Measurements from ENCODE around the gene POLR3C.

POLR3C gene

DNA sequence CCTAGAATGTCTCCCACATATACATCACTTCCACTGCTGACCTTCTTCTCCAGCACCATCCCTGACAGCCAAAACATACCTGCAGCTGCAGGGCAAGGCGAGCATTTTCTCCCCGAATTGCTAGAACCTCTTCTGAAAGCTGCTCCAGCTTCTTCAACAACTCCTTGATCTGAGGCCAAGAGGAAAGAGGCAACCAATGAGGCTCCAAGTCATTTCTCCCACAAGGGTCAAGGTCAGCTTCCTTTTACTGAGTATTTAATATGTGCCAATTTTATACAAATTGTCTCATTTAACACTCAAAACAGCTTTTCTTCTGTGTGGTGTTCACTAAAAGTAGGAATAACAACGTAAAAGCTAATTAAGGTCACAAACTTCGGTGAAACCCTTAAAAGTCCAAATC is 44.2 kb downstream of the POLR3C start:
- in situ Hi-C loops (cut with MboI; ENCODE audit: low sequenced_read_pairs), result no loop called here

DNA sequence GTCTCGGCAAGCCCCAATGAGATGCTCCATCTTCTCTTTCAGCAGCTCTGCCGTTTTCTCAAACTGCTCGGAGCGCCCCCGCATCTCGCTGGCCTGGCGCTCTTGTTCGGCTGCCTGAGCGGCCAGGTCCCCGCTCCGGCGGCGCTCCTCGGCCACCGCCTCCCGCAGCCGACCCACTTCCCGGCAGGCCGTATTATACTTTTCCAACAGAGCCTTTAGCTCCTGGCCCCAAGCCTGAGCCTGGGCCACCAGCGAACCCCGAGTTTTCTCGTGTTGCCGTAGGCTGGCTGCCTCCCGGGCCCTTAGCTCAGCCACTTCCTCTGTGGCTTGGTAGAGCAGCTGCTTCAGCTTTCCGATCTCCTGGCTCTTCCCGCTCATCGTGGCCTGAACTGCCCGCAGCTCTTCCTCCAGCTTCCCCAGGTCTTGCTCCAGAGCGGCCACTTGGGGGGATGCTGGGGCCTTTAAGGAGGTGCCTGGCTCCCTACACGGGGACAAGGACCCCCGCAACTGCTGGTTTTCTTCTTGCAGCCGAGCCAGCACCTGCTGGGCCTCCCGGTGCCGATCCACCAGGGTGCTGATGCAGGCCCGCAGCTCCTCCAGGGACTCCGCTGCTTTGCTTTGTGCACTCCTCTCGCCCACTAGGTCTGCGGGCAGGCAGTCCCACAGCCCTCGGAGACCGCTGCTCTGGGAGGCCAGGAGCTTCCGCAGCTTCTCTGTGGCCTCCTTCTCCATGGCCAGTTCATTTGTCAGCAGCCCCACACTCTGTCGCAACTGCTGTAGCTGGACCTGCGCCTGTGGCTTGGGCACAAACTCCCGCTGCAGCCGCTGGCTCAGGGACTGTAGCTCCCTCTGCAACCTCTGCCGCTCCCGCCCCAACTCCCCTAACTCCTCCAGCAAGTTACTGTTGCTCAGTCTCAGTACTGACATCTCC is 48.3 kb downstream of the POLR3C start:
- in situ Hi-C loops (cut with MboI; ENCODE audit: low sequenced_read_pairs), result no loop called here

DNA sequence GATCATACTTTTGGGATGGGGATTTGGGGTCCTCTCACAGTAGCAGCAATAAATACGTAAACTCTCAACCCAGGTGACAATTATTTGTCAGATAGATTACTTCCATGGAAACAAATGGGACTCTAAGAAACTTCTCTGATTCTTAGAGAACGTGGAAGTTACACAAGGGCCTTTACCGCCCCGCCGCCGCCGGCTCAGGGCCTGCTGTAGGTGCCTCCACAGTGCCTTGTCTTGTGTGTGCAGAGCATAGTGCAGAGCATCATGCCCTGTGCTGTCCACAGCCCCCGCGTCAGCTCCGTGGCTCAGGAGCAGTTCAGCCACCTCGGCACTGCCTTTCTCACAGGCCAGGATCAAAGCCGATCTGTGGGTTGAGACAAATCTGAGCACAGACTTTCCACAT is 50.6 kb downstream of the POLR3C start:
- in situ Hi-C loops (cut with MboI; ENCODE audit: low sequenced_read_pairs), result no loop called here

DNA sequence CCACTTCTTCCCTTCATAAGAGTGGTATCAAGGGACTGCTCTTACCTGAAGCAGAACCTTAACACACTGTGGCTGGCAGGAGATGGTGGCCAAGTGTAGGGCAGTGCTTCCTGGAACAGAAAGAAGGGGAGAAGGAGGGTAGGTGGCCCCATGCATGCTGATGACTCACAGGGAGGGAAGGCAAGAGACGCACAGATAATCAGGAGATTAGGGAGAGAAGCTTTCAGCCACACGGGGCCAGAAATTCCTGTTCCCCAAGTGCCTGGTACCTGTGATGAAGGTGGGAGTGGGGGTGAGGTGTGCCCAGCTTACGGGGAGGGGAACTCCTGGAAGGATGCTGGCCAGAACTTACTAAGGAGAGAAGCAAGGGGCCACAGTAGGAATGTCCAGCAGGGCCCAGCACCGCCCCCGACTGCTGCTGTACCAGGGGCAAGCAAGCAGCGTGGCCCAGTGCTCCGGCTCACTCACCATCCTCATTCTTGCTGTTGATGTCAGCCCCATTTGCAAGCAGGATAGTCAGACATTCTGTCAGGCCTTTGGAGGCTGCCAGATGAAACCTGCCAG is 54.0 kb downstream of the POLR3C start:
- in situ Hi-C loops (cut with MboI; ENCODE audit: low sequenced_read_pairs), result no loop called here

DNA sequence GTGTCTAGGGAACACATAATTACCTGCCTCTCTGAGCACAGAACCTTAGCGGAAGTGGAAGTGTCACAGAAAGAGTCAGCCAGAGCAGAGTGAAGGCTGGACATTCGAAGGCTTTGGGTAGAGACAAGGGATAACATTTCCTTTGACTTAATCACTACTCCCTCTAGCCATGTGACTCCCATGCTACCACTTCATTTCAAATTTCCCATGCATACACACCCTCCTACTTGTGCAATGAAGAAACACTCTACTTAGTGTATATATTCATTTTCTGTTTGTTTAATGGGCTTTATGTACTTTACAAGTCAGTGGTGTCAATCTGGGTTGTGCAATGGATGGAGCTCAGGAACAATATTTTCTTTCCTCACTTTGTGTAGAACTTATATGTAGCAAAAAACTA is 54.7 kb downstream of the POLR3C start:
- in situ Hi-C loops (cut with MboI; ENCODE audit: low sequenced_read_pairs), result no loop called here

DNA sequence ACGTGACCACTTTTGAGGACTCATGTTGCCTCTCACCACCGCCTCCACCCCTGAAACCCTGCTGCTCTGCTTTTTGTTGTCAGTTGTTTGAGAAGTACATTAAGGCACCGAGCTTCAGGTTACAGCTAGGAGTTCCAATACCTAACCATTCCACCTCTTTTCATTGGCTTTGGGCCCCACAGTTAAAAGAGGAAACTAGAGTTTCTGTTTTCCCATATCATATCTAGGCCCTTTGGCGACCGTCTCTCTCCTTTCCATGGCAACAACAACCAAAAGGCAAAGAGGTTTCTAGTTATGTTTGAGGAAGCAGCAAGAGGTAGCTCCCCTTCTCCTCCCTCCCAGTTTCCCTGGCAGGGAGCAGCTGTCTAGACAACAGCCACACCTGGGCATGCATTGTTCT is 55.8 kb downstream of the POLR3C start:
- in situ Hi-C loops (cut with MboI; ENCODE audit: low sequenced_read_pairs), result no loop called here

DNA sequence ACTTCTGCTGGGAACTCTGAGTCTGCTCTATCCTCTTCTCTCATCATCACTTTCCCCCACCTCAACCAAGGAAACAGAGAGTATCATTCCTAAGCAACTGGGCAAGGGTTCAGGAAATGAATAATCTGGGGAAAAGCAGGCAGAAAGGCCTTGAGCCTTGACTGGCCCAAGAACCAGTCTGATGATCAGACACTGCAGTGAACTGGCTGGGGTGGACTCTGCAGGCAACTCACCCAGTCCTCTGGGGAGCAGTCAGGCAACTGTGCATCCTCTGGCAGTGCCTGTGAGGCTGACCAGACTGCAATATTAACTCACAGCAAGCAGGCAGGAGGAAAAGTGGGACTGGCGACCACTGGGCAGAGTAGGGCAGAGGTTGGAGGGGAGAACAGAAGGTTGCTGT is 60.7 kb downstream of the POLR3C start:
- in situ Hi-C loops (cut with MboI; ENCODE audit: low sequenced_read_pairs), result no loop called here

DNA sequence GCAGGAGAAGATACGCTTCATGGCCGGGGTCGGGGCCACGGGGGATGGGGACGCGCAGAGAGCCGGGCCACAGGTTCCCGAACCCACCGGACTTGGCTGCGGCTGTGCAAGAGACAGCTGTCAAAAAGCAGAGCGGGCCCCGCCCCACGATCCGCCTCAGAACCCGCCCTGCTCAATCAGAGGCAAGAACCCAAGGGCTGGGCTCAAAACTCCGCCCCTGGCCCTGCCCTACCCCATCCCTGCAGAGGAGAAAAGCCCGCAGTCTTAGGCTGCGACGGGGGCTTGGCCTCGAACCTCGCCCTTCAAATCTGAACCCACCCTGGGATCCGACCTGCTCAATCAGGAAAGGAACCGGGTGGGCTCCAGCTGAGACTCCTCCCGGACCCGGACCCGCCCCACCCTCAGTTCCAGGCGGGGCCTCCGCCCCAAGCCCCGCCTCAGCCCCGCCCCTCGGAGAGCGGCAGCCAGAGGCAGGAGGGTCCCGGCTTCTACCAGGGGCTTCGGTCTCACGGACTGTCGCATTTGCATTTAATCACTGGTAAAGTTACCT is 61.8 kb downstream of the POLR3C start, which contains the start of gene ANKRD35:
ANKRD35 (minus strand) TSS at position 129 of the 550 bp plus-strand sequence; CDS start at position 21, 108 bp downstream.
- in situ Hi-C loops (cut with MboI; ENCODE audit: low sequenced_read_pairs), result no loop called here

DNA sequence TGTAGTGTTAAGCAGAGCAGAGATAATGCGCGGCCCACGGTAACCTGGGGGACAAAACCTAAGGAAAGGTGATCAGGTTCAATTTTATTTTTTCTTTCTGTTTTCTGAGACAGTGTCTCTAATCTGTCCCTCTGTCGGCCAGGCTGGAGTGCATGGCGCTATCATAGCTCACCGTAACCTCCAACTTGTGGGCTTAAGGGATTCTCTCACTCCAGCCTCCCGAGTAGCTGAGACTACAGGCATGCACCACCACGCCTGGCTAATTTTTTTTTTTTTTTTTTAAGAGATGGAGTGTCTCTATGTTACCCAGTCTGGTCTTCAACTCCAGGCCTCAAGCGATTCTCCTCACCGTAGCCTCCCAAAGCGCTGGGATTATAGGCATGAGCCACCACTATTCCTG is 62.4 kb downstream of the POLR3C start:
- in situ Hi-C loops (cut with MboI; ENCODE audit: low sequenced_read_pairs), result no loop called here

DNA sequence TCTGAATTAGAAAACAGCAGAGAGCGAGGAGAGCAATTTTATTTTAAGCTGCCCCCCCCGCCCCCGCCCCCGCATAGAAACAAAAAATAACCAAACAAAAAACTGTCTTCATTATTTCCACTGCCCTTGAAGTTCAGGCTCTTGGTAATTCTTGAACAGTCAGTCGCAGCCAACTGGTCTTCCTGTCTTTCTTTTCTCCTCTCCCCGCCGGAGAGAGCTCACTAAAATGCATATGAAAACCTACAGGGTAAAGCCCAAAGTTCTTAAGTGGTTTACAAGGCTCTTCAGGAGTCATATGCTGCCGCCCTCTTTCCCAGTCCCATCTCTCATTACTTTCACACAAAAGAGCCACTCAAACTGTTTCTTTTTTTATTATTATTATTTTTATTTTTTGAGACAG is 62.8 kb downstream of the POLR3C start:
- in situ Hi-C loops (cut with MboI; ENCODE audit: low sequenced_read_pairs), result no loop called here

DNA sequence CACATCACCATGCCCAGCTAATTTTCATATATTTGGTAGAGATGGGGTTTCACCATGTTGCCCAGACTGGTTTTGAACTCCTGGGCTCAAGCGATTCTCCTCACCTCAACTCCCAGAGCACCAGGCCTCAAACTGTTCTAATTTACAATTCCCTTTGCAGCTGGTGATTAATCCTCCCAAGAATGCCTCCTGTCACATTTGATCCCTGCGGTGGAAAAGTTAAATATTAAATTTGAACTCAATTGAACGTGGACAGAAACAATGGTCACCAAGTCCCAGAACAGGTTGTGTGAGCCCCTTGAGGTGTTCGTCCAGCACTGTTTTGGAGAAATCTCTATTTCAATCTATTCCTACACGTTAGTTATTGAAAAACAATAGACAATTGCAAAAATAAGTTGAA is 63.6 kb downstream of the POLR3C start:
- in situ Hi-C loops (cut with MboI; ENCODE audit: low sequenced_read_pairs), result no loop called here

DNA sequence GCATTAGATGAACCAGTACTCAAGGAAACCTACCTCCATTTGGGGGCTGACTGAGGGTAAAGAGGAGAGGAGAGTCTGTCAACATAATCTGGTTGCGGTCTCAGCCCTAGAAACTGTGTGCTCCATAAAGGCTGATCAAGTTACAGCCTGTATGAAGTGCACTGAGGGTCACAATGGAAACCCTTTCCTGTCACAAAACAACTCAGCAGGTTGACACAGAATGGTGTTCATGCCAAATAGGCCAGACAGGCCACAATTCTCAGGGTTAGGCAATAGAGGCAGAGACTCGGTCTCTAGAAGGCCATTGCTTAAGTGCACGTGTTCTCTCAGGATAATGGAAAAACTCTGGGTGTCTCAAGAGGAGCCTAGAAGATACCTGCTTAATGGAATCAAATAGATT is 65.7 kb downstream of the POLR3C start:
- in situ Hi-C loops (cut with MboI; ENCODE audit: low sequenced_read_pairs), result no loop called here

DNA sequence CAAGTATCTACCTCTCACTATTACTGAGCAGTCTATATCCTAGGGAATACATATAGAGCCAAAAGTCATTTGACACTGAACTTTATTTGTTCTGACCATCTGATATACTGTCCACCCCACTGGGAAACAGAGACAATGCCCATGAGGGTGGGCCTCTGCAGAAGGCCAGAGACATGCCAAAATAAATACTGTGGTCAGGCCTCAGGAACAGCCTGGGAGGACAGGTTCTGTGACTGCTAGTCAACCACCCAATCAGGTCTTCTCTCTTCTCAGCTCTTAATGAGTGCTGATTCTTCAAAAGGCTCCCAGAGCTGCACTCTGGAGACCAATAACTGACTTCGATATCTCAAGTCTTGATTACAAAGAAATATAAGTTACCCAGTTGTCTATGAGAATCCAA is 67.1 kb downstream of the POLR3C start:
- in situ Hi-C loops (cut with MboI; ENCODE audit: low sequenced_read_pairs), result no loop called here

DNA sequence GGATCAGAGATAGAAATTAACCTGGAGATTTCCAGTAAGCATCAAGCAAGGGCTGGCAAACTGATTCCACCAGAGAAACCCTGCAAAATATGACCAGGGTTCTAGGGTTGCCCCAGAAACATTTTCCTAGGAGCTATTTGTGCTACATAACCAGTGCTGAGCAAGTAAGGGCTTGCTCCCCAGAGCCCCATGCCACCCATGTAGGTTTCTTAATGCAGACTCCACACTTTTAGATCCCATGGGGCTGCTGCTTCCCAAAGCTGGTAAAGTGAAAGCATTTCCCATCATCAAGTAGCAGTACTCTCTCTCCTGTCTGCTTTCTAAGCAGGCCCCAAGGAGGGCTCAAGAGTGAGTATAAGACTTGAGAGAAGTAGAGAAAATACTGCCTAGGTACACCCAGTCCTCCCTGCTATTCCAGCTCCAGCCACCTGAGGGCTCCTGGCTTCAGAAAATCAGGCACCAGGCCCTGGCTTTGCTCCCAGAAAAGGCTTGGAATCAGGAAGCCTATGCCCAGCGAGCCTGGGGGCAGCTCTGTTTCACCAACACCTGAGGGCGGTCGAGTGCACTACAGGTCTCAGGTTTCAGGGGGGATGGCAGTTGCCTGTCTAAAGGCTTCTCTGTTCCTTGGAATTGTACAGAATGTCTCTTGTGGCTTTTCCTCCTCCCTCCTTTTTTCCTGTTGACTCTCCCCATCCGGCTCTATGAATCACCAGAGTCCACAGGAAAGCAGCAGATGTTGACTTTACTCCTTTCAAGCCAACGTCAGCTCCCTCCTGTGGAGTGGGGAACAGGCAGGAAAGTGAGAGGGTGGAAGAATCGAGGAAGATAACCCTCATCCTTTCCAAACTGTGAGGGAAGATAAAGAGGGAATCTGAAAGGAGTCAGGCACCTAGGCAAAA is 67.8 kb downstream of the POLR3C start:
- in situ Hi-C loops (cut with MboI; ENCODE audit: low sequenced_read_pairs), result no loop called here

DNA sequence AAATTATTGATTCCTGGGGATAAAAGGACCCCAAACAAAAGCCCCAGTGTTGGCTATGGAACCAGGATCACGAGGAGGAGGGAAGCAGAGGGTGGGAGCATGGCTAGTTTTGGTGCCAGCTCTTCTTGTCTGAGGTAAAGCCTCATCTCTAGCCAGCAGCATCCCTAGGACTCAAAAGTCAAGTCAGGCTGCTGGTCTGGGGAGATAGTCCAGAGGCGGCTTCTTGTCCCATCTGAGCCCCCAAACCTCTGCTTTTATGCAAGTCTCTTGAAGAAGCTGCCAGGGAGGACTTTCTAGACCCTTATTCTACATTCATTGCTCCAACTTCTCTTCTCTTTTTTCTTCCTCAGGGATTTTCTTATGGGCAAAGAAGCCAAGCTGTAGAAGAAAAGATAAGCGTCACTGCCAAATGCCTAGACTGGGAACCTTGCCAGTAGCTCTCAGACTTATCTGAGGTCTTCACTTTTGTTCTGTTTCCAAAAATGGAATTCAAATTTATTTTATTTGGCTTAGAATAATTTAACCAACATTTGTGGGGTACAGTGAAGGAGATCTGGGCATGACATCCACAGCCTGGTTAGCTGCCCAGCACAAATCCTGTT is 68.6 kb downstream of the POLR3C start:
- in situ Hi-C loops (cut with MboI; ENCODE audit: low sequenced_read_pairs), result no loop called here

DNA sequence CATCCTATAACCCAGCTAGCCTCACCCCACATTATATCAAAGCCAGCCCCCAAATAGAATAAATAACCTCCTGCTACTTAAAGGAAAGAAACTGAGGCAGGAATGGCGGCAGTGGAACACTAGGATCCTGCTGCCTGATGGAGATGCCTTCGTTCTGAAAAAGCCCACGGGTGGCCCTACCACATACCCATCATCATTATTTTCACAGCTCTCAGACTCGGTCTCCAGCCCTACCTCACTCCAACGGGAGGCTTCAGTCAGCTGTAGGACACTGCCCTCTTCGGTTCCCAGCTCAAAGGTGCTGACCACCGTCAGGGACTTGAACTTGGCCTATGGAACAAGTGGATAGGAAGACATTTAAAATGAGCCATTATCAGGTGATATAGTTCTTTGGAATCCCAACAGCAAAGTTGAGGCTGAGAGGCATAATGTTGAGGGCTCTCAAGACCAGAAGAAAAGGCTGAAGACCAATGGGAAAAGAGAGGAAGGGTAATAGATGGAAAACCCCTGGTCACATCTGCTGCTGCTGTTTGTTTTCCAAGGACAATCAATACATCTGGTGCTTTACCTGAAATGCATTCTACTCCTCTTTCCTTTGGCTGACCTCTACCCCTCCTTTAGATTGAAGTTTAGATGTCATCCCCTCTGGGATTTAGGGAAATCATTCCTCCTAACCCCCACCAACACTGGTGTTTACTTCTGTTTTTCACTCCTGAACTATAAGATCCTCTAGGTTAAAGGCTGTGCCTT is 69.5 kb downstream of the POLR3C start:
- in situ Hi-C loops (cut with MboI; ENCODE audit: low sequenced_read_pairs), result no loop called here

All from hTERT RPE-1 (cell line).